Inflammatory macrophage treated with lipopolysaccharide for 1 hour (primary cell): Measurements from ENCODE around the gene ECI1.

Experiments
- DNase-seq, 2 donors: peaks; one replicate each; pipeline ENCODE4 v3.0.0-alpha.2; 2020 to 2022

ECI1 gene

DNA sequence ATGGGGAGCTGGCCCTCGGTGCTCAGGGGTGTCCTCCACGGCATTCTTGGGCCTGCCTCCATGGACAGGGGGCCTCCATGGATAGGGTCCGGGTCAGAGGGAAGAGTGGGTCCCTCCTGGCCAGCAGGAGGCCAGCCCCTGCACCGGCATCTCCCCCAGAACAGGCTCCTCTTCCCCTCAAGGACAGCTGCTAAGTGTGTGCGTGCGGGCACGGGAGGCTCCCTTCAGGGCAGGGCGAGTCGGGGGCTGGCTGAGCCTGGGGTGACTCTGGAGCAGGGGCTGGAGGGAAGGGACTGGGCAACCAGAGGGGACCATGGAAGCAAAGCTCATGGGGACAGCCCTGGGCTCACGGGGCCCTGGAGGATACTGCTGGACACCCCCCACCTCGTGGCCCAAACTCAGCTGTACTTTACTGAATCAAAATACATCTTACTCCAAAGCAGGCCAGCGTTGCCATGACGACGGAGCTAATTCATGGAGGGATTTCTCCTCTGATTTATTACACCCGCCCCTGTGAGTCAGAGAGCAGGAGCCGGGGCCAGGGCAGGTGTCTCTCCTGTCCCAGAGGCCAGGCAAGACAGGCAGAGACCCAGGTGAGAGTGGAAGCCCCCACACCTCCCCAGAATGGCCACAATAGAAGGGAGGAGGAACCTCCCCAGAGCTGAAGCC is 57.1 kb downstream of the ECI1 start:
- DNase-seq = no peak

DNA sequence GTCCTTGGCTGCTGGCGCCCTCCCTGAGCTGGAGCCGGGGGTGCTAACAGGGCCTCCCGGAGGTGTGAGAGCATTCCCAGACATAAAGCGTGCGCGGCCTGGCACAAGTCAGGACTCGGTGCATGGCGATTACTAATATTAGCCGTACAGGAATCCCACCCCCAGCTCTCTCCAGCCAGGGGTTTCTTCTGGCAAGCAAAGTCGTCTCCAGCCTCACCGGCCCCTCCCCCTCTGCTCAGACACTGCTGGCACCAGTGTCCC is 60.0 kb downstream of the ECI1 start:
- DNase-seq = no peak

DNA sequence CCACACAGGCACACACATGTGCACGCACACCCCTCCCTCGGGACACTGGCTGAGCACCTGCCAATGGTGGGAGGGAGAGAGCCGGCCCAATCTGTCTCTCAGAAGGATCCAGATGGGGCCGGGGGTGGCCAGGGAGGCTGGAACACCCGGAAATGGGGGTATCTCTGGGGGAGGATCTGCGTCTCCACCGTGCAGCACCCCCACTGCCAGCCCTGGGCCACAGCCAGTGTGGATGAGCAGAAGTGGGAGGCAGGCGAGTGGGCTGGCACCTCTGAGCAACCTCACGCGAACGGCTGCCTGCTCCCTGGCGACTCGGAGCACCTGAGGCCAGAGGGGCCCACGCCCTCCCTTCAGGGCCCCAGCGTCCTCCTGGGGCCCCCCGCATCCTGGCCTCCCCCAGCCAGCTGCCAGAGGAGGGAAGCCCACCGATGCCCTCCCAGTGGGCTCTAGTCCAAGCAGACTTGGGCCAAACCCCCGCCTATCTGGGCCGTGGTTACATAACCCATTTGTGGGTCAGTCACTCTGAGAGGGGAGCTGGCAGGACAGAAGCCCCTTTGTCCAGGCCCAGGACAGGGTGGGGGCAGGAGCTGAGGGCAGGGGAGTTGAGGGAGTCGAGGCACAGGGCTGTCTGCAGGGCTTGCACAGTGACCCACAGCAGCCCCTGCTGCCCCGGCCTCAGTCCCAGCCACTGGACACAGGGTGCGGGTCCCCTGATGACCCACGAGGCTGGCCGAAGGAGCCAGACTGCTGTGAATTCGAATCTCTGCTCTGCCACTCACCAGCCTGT is 60.5 kb downstream of the ECI1 start:
- no peak for DNase-seq

DNA sequence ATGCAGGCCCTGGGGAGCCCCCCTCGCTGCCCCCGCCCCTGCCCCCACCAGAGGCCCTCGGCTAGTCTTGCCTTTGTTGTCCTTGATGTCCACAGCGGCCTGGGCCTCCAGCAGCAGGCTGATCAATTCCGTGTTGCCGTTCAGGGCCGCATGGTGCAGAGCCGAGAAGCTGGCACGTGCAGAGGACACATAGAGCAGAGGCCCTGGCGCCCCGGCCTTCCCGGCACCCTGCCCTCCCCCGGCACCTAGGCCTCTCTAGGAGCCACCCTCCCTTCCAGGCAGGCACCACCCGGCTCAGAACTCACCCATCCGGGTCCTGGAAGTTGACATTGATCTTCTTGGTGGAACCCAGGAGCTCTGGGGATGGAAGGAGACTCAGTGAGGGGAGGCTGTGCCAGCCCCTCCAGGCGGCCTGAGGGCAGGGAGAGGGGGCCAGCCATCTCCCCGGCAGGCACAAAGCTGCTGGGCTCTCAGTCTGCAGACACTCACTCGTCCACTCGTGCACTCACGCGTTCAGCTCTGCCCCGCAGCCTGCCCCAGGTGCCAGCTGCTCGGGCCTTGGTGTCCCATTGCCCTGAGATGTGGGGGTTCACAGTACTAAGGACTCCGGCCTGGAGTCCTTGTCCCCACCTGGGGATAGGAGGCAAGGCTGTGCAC is 61.3 kb downstream of the ECI1 start:
- no peak for DNase-seq
